ENCODE results near the gene MYO7B.

DNA sequence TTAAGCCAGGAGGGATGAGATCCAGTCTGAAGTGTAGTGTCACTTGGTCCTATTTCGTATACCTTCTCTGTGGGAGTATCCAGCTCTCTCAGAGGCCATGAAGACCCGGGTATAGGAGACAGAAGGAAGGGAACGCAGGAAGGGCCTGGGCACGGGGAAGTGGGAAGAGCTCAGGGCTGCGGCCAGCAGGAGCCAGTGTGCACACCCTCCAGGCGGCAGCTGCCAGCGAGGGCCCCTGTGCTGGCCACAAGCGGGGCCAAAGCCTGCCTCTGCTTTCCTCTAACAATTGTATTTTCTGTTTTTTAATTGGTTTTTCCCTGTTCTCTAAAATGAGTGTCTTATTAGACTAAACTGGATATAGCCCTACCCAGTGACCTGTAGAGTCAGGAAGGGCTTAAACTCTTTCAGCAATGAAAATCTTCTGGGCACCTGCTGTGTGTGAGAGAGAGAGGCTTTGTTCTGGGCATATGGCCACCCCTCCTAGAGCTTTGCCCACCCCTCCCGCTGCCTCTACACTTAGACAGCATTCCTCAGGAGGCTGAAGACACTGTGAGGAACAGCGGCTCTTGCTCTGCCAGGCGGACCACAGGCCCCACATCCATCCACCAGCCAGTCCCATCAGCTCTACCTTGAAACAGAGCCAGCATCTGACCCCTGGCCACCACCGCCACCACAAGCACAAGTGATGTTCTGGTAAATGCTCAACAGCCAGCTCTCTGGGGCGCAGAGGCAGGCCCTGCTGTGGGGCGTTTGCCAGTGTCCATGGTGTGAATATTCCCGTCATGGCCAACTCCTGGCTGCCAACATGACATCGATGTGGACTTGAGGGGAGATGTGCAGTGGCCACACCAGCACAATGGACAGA is 120.0 kb downstream of the MYO7B start:
- TF ChIP-seq, protein P1, sequence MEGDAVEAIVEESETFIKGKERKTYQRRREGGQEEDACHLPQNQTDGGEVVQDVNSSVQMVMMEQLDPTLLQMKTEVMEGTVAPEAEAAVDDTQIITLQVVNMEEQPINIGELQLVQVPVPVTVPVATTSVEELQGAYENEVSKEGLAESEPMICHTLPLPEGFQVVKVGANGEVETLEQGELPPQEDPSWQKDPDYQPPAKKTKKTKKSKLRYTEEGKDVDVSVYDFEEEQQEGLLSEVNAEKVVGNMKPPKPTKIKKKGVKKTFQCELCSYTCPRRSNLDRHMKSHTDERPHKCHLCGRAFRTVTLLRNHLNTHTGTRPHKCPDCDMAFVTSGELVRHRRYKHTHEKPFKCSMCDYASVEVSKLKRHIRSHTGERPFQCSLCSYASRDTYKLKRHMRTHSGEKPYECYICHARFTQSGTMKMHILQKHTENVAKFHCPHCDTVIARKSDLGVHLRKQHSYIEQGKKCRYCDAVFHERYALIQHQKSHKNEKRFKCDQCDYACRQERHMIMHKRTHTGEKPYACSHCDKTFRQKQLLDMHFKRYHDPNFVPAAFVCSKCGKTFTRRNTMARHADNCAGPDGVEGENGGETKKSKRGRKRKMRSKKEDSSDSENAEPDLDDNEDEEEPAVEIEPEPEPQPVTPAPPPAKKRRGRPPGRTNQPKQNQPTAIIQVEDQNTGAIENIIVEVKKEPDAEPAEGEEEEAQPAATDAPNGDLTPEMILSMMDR (IDR thresholded peaks at IDR 0.05) = no peak
- TF ChIP-seq POLR2A (IDR thresholded peaks at IDR 0.05) = no peak
- no peak for TF ChIP-seq POLR2AphosphoS5 (IDR thresholded peaks at IDR 0.05)

All from breast epithelium (tissue), 3 donors.